Kasumi-1 (cell line): ENCODE data around the gene FMN2.
A peak's percentile ranks its signal among the peaks of the same experiment; 100 is the strongest.
"Not testable (repeated sequence)": the region's sequence is repeated elsewhere in the genome, so short reads cannot be mapped to it uniquely, and the experiment has no call there.

Source experiments
- DNase-seq, 2 experiments: peaks; one replicate each; lab custom pipeline; 2025; lab: John Stamatoyannopoulos, UW

FMN2 gene

GRCh38 chr1:240138867-240139266 lies 47.2 kb downstream of the FMN2 start:
- DNase-seq: no peak

- no peak for DNase-seq
These were observed 47.8 kb downstream of the FMN2 start for GRCh38 chr1:240139511-240139910.

GRCh38 chr1:240145120-240145519 lies 53.4 kb downstream of the FMN2 start:
- DNase-seq: no peak

- DNase-seq: no peak
These were observed 56.6 kb downstream of the FMN2 start for GRCh38 chr1:240148333-240148732.

GRCh38 chr1:240149484-240150094 lies 57.9 kb downstream of the FMN2 start:
- peak; percentile 55 to 62 for DNase-seq

- peak; percentile 87 to 88 for DNase-seq
These were observed 59.6 kb downstream of the FMN2 start for GRCh38 chr1:240151136-240151735.

- peak; percentile 38 to 42 for DNase-seq
These were observed 61.1 kb downstream of the FMN2 start for GRCh38 chr1:240152611-240153297.

- DNase-seq: no peak
These were observed 63.9 kb downstream of the FMN2 start for GRCh38 chr1:240155605-240156004.

GRCh38 chr1:240164742-240165141 lies 73.1 kb downstream of the FMN2 start:
- DNase-seq: no peak

- DNase-seq: peak; percentile 21 to 39
These were observed 77.5 kb downstream of the FMN2 start for GRCh38 chr1:240169188-240169587.

GRCh38 chr1:240170266-240170665 lies 78.6 kb downstream of the FMN2 start:
- DNase-seq: no peak

- DNase-seq: no peak
These were observed 79.1 kb downstream of the FMN2 start for GRCh38 chr1:240170806-240171205.

GRCh38 chr1:240171907-240172306 lies 80.2 kb downstream of the FMN2 start:
- DNase-seq: no peak

GRCh38 chr1:240173836-240174235 lies 82.2 kb downstream of the FMN2 start:
- DNase-seq: no peak

- peak in 1 of 2 experiments; percentile 8 for DNase-seq
These were observed 83.1 kb downstream of the FMN2 start for GRCh38 chr1:240174734-240175133.

GRCh38 chr1:240178366-240178765 lies 86.7 kb downstream of the FMN2 start:
- DNase-seq: no peak

- DNase-seq: not testable (repeated sequence)
These were observed 93.0 kb downstream of the FMN2 start for GRCh38 chr1:240184682-240185081.

GRCh38 chr1:240188139-240188538 lies 96.5 kb downstream of the FMN2 start:
- no peak for DNase-seq

- DNase-seq: peak; percentile 59 to 69
These were observed 97.8 kb downstream of the FMN2 start for GRCh38 chr1:240189386-240189989.

GRCh38 chr1:240190881-240191401 lies 99.3 kb downstream of the FMN2 start:
- DNase-seq: peak; percentile 54 to 59

- DNase-seq: no peak
These were observed 101.2 kb downstream of the FMN2 start for GRCh38 chr1:240192851-240193250.

- no peak for DNase-seq
These were observed 102.0 kb downstream of the FMN2 start for GRCh38 chr1:240193679-240194078.

- DNase-seq: no peak
These were observed 102.4 kb downstream of the FMN2 start for GRCh38 chr1:240194120-240194519.
